Activated CD8-positive, alpha-beta memory T cell treated with anti-CD3 and anti-CD28 coated beads for 1 hour (primary cell): ENCODE results near the gene RDH5.
"Not testable (repeated sequence)": the region's sequence is repeated elsewhere in the genome, so short reads cannot be mapped to it uniquely, and the experiment has no call there.

Experiments
- DNase-seq, 2 donors: peaks; one replicate each; pipeline ENCODE4 v3.0.0-alpha.2; 2020; ENCODE audit warnings: low read depth in 1 of 2; ENCODE audit errors: extremely low read depth in 1 of 2

The RDH5 gene

GRCh38 chr12:55743406-55744339 is 23.5 kb downstream of the RDH5 start:
- peak in 1 of 2 donors; percentile 29 for DNase-seq

- no peak for DNase-seq
These were observed 24.3 kb downstream of the RDH5 start for GRCh38 chr12:55744340-55745030.

- DNase-seq = no peak
These were observed 25.4 kb downstream of the RDH5 start for GRCh38 chr12:55745361-55746173.

GRCh38 chr12:55746174-55746912 is 26.1 kb downstream of the RDH5 start:
- DNase-seq = no peak

GRCh38 chr12:55746913-55747231 is 26.7 kb downstream of the RDH5 start:
- DNase-seq = no peak

- no peak for DNase-seq
These were observed 28.2 kb downstream of the RDH5 start for GRCh38 chr12:55748230-55748993.

- no peak for DNase-seq
These were observed 35.1 kb downstream of the RDH5 start for GRCh38 chr12:55755246-55755645.

GRCh38 chr12:55757701-55758100 is 37.5 kb downstream of the RDH5 start:
- no peak for DNase-seq

- DNase-seq = not testable (repeated sequence)
These were observed 38.4 kb downstream of the RDH5 start for GRCh38 chr12:55758575-55758974.

GRCh38 chr12:55760663-55761062 is 40.5 kb downstream of the RDH5 start:
- no peak for DNase-seq

- no peak for DNase-seq
These were observed 42.5 kb downstream of the RDH5 start for GRCh38 chr12:55762646-55763045.

- DNase-seq = no peak
These were observed 45.6 kb downstream of the RDH5 start for GRCh38 chr12:55765736-55766290.

- no peak for DNase-seq
These were observed 47.0 kb downstream of the RDH5 start for GRCh38 chr12:55767156-55767555.

GRCh38 chr12:55771736-55772135 is 51.5 kb downstream of the RDH5 start:
- no peak for DNase-seq
